Upper lobe of right lung (tissue), 1 donor: ENCODE results near the gene PSORS1C2. TPM values are rescaled to one million over a fixed set of nuclear protein-coding genes. Genes with fewer than 3 reads are reported as not detected.

Experiments used
- ATAC-seq: fragments of 200-7000 bp; cut with Tn5 transposase; one replicate; pipeline ENCODE4 v1.9.1; 2020; ENCODE audit warnings: mild to moderate bottlenecking, moderate library complexity
- DNase-seq: peaks from one replicate; pipeline ENCODE4 v3.0.0-alpha.2; 2020
- H3K27ac ChIP-seq: fragments of 200-600 bp; one replicate; pipeline ENCODE4 v1.8.0; 2022
- H3K27me3 ChIP-seq: fragments of 200-600 bp; one replicate; pipeline ENCODE4 v1.8.0; 2022; ENCODE audit warnings: mild to moderate bottlenecking
- H3K36me3 ChIP-seq: fragments of 200-600 bp; one replicate; pipeline ENCODE4 v1.8.0; 2022
- H3K4me1 ChIP-seq: fragments of 200-600 bp; one replicate; pipeline ENCODE4 v1.8.0; 2022
- H3K4me3 ChIP-seq: fragments of 200-600 bp; one replicate; pipeline ENCODE4 v1.8.0; 2022; ENCODE audit warnings: mild to moderate bottlenecking
- H3K9me3 ChIP-seq: fragments of 200-600 bp; one replicate; pipeline ENCODE4 v1.8.0; 2022
- CTCF ChIP-seq: fragments of 200-600 bp; IDR thresholded peaks from one replicate; pipeline ENCODE4 v1.8.0; 2022; ENCODE audit warnings: antibody characterized with exemption
- intact Hi-C: fragments of 100-400 bp; cut with DNase I; formaldehyde crosslinking; loops from one replicate; pipeline ENCODE4 v1.11.0; 2022
- total RNA-seq: library from RNA; stranded (reverse); fragmentation: NEBNext Ultra II Directional; extraction: Animal tissue kit (Norgen Biotek cat#: 25700); gene quantifications from one replicate; pipeline ENCODE4 v1.2.1, GENCODE V29; 2021
- donor health status: DM: no; HTN: yes; CAD: no; lungs with severe emphysema.

PSORS1C2 gene
- total RNA-seq, 1 donor from 2014 or later: not detected

GRCh38 chr6:31145386-31145785 lies 6.5 kb upstream of the PSORS1C2 start:
- Histone ChIP-seq H3K4me1 (no peaks in the 10 kb centered on the region), H3K27ac (no peak overlapping the region), H3K9me3 (no peaks in the 10 kb centered on the region), H3K27me3 (no peaks in the 10 kb centered on the region), H3K4me3 (no peak overlapping the region), H3K36me3 (peaks cover 8% of the 10 kb centered on the region)
- ATAC-seq (no peak), DNase-seq (no peak)
- intact Hi-C loops: no loop called here
- no peak for TF ChIP-seq CTCF

- H3K27ac ChIP-seq: no peak overlapping the region
- no peak for DNase-seq
- ATAC-seq: no peak
- intact Hi-C loops: no loop called here
- H3K9me3 ChIP-seq: no peaks in the 10 kb centered on the region
- no peak for TF ChIP-seq CTCF
- no peaks in the 10 kb centered on the region for H3K4me1 ChIP-seq
- peaks cover 4% of the 10 kb centered on the region for H3K36me3 ChIP-seq
- H3K4me3 ChIP-seq: no peak overlapping the region
- no peaks in the 10 kb centered on the region for H3K27me3 ChIP-seq
Measured at GRCh38 chr6:31144970-31145340, 6.1 kb upstream of the PSORS1C2 start.

DNA sequence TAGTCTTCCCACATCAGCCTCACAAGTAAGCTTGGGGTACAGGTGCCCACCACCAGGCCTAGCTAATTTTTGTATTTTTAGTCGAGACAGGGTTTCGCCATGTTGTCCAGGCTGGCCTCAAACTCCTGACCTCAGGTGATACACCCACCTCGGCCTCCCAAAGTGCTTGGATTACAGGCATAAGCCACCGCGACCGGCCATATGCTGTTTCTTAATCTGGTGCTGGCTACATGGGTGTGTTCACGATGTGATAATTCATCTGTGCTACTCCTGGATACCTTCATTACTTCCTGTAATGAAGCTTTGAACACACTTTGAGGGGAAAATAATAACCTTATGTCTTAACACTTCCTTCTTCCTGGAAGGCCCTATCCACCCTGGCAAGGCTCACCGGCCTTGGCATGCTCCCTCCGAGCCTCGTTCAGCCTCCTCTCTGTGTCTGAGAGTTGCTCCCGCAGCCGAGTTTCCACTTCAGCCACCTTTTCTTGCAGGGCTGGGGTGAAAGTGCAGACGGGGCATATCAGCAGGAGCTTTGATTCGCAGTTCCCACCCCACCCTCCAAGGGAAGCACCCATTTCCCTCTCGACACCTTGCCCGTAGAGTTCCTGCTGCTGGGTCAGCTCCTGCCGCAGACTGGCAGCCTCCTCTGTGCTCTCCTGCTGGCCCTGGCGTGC lies 5.6 kb upstream of the PSORS1C2 start:
- peak; percentile 6 for ATAC-seq
- Histone ChIP-seq H3K4me1 (no peaks in the 10 kb centered on the region), H3K27ac (no peak overlapping the region), H3K4me3 (no peak overlapping the region), H3K9me3 (no peaks in the 10 kb centered on the region), H3K36me3 (no peaks in the 10 kb centered on the region), H3K27me3 (no peaks in the 10 kb centered on the region)
- no peak for TF ChIP-seq CTCF
- intact Hi-C loops: no loop called here
- no peak for DNase-seq

- intact Hi-C loops: no loop called here
- ATAC-seq: peak; percentile 64
Measured at GRCh38 chr6:31143148-31143547, 4.3 kb upstream of the PSORS1C2 start.

DNA sequence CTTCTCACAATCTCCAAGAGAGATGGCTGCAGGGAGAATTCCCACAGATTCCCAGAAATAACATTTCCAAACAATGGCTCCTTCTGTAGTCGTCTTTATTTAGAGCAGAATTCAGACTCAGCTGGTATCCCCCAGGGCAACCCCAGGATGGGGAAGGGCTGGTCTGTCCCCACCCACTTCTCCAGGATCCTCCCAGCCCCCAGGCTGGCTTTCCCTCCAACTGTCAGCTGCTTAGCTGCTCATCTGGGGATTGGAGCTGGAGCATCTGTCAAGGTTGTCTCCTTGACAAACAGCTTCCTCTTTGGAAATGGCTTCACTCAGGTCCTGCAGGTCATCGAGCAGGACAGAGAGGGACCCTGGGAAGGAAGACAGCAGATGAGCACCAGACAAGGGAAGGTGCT lies 3.5 kb upstream of the PSORS1C2 start:
- TF ChIP-seq CTCF: no peak
- intact Hi-C loops: no loop called here

More at GRCh38 chr6:31143148-31143547, 4.3 kb upstream of the PSORS1C2 start:
- no peaks in the 10 kb centered on the region for H3K4me1 ChIP-seq
- H3K9me3 ChIP-seq: no peaks in the 10 kb centered on the region
- no peaks in the 10 kb centered on the region for H3K27me3 ChIP-seq
- no peak overlapping the region for H3K27ac ChIP-seq
- no peak for TF ChIP-seq CTCF
- no peak for DNase-seq
- no peak overlapping the region for H3K4me3 ChIP-seq
- H3K36me3 ChIP-seq: no peaks in the 10 kb centered on the region

GRCh38 chr6:31140643-31141042 lies 1.8 kb upstream of the PSORS1C2 start:
- Histone ChIP-seq H3K4me1 (peaks cover 4% of the 10 kb centered on the region), H3K9me3 (no peaks in the 10 kb centered on the region), H3K4me3 (no peak overlapping the region), H3K27ac (no peak overlapping the region), H3K36me3 (no peaks in the 10 kb centered on the region), H3K27me3 (no peaks in the 10 kb centered on the region)
- DNase-seq (no peak), ATAC-seq (no peak)
- no peak for TF ChIP-seq CTCF
- intact Hi-C loops: no loop called here

More for the DNA sequence above, 3.5 kb upstream of the PSORS1C2 start:
- Histone ChIP-seq H3K9me3 (no peaks in the 10 kb centered on the region), H3K4me3 (no peak overlapping the region), H3K27ac (no peak overlapping the region), H3K36me3 (no peaks in the 10 kb centered on the region), H3K27me3 (no peaks in the 10 kb centered on the region), H3K4me1 (peaks cover 4% of the 10 kb centered on the region)
- ATAC-seq (no peak), DNase-seq (no peak)
